Mucosa of rectum (tissue), 2 donors: ENCODE measurements around the gene SYF2.

Source experiments
- H3K27ac ChIP-seq, 2 donors: one replicate each; pipeline ENCODE4 v1.7.0; 2013; ENCODE audit warnings: inconsistent platforms in 2 of 2, low read depth in 2 of 2, low read length in 2 of 2
- H3K27me3 ChIP-seq, 2 donors: one replicate each; pipeline ENCODE4 v1.7.0; 2013; ENCODE audit warnings: low read length in 2 of 2; ENCODE audit not compliant: control insufficient read depth in 2 of 2, insufficient read depth in 2 of 2
- H3K36me3 ChIP-seq, 2 donors: one replicate each; pipeline ENCODE4 v1.7.0; 2013; ENCODE audit warnings: low read length in 2 of 2; ENCODE audit not compliant: control insufficient read depth in 2 of 2, insufficient read depth in 2 of 2
- H3K4me1 ChIP-seq, 2 donors: one replicate each; pipeline ENCODE4 v1.7.0; 2013; ENCODE audit warnings: low read length in 2 of 2, mild to moderate bottlenecking in 1 of 2; ENCODE audit not compliant: control insufficient read depth in 2 of 2, insufficient read depth in 2 of 2
- H3K4me3 ChIP-seq, 2 donors: one replicate each; pipeline ENCODE4 v1.7.0; 2013; ENCODE audit warnings: low read length in 2 of 2
- H3K9ac ChIP-seq, 2 donors: one replicate each; pipeline ENCODE4 v1.7.0; 2013; ENCODE audit warnings: low read length in 2 of 2, low read depth in 1 of 2, mild to moderate bottlenecking in 1 of 2
- H3K9me3 ChIP-seq, 2 donors: one replicate each; pipeline ENCODE4 v1.7.0; 2013; ENCODE audit warnings: low read length in 2 of 2; ENCODE audit not compliant: control insufficient read depth in 2 of 2
- donor health status: healthy.
- donor health status: Normal muscosa, but diverticular disease.

SYF2 gene

GRCh38 chr1:25223471-25223870, 8.8 kb downstream of the SYF2 start:
- Histone ChIP-seq H3K27ac (no peak overlapping the region), H3K36me3 (peaks cover 41 to 62% of the 10 kb centered on the region in 2 donors), H3K9ac (no peak overlapping the region), H3K27me3 (no peaks in the 10 kb centered on the region), H3K9me3 (no peaks in the 10 kb centered on the region), H3K4me1 (peaks cover 2 to 3% of the 10 kb centered on the region in 2 donors), H3K4me3 (no peak overlapping the region)

- H3K27ac ChIP-seq: no peak overlapping the region
- no peaks in the 10 kb centered on the region for H3K9me3 ChIP-seq
- H3K36me3 ChIP-seq: peaks cover 37 to 56% of the 10 kb centered on the region in 2 donors
- no peak overlapping the region for H3K9ac ChIP-seq
- no peak overlapping the region for H3K4me3 ChIP-seq
- peaks cover 2 to 3% of the 10 kb centered on the region in 2 donors for H3K4me1 ChIP-seq
- H3K27me3 ChIP-seq: no peaks in the 10 kb centered on the region
Measured at GRCh38 chr1:25222606-25223005, 9.7 kb downstream of the SYF2 start.

GRCh38 chr1:25220666-25221065, 11.6 kb downstream of the SYF2 start:
- Histone ChIP-seq H3K36me3 (peaks cover 25 to 40% of the 10 kb centered on the region in 2 donors), H3K27me3 (no peaks in the 10 kb centered on the region), H3K9me3 (no peaks in the 10 kb centered on the region), H3K27ac (peak overlapping the region; percentile 32 to 62), H3K9ac (no peak overlapping the region), H3K4me1 (peaks cover 2 to 3% of the 10 kb centered on the region in 2 donors), H3K4me3 (no peak overlapping the region)

- Histone ChIP-seq H3K27ac (peak overlapping the region; percentile 4 to 56), H3K9ac (no peak overlapping the region), H3K4me1 (peaks cover 2 to 3% of the 10 kb centered on the region in 2 donors), H3K4me3 (no peak overlapping the region), H3K9me3 (no peaks in the 10 kb centered on the region), H3K27me3 (no peaks in the 10 kb centered on the region), H3K36me3 (peaks cover 23 to 37% of the 10 kb centered on the region in 2 donors)
Measured at GRCh38 chr1:25219661-25220251, 12.5 kb downstream of the SYF2 start.

- H3K9me3 ChIP-seq: no peaks in the 10 kb centered on the region
- no peak overlapping the region for H3K27ac ChIP-seq
- peaks cover 8 to 23% of the 10 kb centered on the region in 2 donors for H3K36me3 ChIP-seq
- H3K4me1 ChIP-seq: peaks cover 2 to 3% of the 10 kb centered on the region in 2 donors
- no peak overlapping the region for H3K4me3 ChIP-seq
- H3K9ac ChIP-seq: no peak overlapping the region
- no peaks in the 10 kb centered on the region for H3K27me3 ChIP-seq
Measured at GRCh38 chr1:25217598-25218232, 14.6 kb downstream of the SYF2 start.

GRCh38 chr1:25217015-25217414, 15.3 kb downstream of the SYF2 start:
- no peaks in the 10 kb centered on the region for H3K9me3 ChIP-seq
- H3K36me3 ChIP-seq: peaks cover 6 to 17% of the 10 kb centered on the region in 2 donors
- H3K4me1 ChIP-seq: peaks cover 2 to 3% of the 10 kb centered on the region in 2 donors
- no peak overlapping the region for H3K27ac ChIP-seq
- H3K27me3 ChIP-seq: no peaks in the 10 kb centered on the region
- H3K9ac ChIP-seq: no peak overlapping the region
- no peak overlapping the region for H3K4me3 ChIP-seq

GRCh38 chr1:25216123-25216522, 16.2 kb downstream of the SYF2 start:
- no peaks in the 10 kb centered on the region for H3K9me3 ChIP-seq
- no peak overlapping the region for H3K27ac ChIP-seq
- H3K4me3 ChIP-seq: no peak overlapping the region
- H3K9ac ChIP-seq: no peak overlapping the region
- H3K36me3 ChIP-seq: peaks cover under 1 to 8% of the 10 kb centered on the region in 2 donors
- H3K27me3 ChIP-seq: no peaks in the 10 kb centered on the region
- H3K4me1 ChIP-seq: peaks cover 0 to 2% of the 10 kb centered on the region in 2 donors

GRCh38 chr1:25212725-25213124, 19.6 kb downstream of the SYF2 start:
- H3K36me3 ChIP-seq: no peaks in the 10 kb centered on the region
- H3K9me3 ChIP-seq: no peaks in the 10 kb centered on the region
- H3K27me3 ChIP-seq: no peaks in the 10 kb centered on the region
- no peak overlapping the region for H3K9ac ChIP-seq
- no peak overlapping the region for H3K4me3 ChIP-seq
- no peak overlapping the region for H3K27ac ChIP-seq
- H3K4me1 ChIP-seq: peaks cover 2 to 11% of the 10 kb centered on the region in 2 donors

GRCh38 chr1:25210728-25211127, 21.6 kb downstream of the SYF2 start:
- no peak overlapping the region for H3K27ac ChIP-seq
- no peaks in the 10 kb centered on the region for H3K9me3 ChIP-seq
- H3K4me3 ChIP-seq: no peak overlapping the region
- H3K4me1 ChIP-seq: peaks cover 4 to 15% of the 10 kb centered on the region in 2 donors
- H3K27me3 ChIP-seq: no peaks in the 10 kb centered on the region
- no peak overlapping the region for H3K9ac ChIP-seq
- no peaks in the 10 kb centered on the region for H3K36me3 ChIP-seq

GRCh38 chr1:25209516-25209915, 22.8 kb downstream of the SYF2 start:
- no peaks in the 10 kb centered on the region for H3K27me3 ChIP-seq
- H3K27ac ChIP-seq: no peak overlapping the region
- no peak overlapping the region for H3K4me3 ChIP-seq
- H3K36me3 ChIP-seq: no peaks in the 10 kb centered on the region
- no peaks in the 10 kb centered on the region for H3K9me3 ChIP-seq
- no peak overlapping the region for H3K9ac ChIP-seq
- H3K4me1 ChIP-seq: peaks cover 4 to 15% of the 10 kb centered on the region in 2 donors
